NCI-H2227 treated with DMSO at 0.1 percent for 48 hours (cell line): ENCODE results near the gene LEF1.

ENCODE experiments used
- DNase-seq: peaks from one replicate; lab custom pipeline; 2025; lab: John Stamatoyannopoulos, UW

Gene LEF1

GRCh38 chr4:108109997-108110416 lies 58.7 kb downstream of the LEF1 start:
- no peak for DNase-seq

DNA sequence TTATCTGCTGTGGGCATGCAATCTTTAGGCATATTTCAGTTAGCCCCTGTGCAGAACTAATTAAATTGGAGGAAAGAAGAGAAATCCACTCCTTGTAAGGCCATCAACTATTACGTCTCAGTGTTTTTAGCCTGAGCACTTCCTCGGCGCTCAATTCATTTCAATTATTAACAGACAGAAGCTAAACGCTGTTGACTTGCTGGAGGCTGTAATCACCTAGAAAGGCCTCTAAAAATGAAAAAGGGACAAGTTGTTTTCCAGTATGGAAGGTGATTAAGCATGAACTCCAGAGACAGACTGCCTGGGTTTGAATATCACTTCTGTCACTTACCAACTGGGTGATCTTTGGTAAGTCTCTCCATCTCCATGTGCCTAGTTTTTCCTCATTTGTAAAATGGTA lies 59.6 kb downstream of the LEF1 start:
- DNase-seq: no peak

DNA sequence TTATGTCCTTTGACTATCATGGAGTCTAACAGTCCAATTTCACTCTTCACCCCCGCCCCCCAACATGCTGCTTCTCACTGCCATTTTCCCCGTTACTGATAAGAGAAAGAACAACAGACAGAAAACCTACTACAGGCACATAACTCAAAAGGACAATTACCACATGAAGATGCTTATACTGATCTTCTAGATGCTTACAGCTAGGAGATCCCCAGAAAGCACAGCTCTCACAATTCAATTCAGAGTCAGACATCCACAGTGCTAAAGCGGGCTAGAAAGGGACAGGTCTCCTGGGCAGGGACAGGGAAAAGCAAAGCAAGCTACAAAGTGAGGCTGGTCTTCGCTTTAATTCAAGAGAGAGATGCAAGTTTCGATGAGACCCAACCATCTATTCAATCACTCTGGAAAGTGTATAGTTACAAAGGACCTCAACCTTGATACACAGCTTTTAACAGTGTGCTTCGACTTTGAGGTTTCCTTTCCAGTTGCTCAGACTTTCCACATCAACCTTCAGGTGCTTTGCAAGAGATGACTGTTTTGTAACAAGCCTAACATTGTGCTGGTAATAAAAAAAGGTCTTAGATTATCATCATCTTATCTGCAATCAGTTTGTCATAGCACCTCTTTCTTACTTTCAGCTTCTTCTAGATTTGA lies 60.9 kb downstream of the LEF1 start:
- no peak for DNase-seq

DNA sequence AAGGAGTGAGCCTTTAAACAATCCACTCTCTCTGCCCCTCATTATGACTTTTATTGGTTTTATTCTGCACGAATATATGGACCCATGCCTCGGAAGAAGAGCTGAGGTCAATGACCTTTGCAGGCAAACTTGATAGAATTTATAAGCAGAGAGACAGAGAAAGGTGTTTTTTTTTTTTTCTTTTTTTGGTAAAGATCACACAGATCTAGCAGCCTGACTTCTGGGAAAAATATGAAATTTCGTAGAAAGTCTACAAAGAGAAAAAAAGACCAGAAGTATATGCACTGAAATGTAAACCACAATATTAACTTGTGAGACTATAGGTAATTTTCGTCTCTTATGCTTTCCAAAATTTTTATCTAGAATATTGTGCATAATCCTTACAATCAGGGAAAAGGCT lies 61.6 kb downstream of the LEF1 start:
- no peak for DNase-seq

- no peak for DNase-seq
These were observed 62.5 kb downstream of the LEF1 start for GRCh38 chr4:108106186-108106585.

- DNase-seq: no peak
These were observed 65.5 kb downstream of the LEF1 start for GRCh38 chr4:108103099-108103862.

DNA sequence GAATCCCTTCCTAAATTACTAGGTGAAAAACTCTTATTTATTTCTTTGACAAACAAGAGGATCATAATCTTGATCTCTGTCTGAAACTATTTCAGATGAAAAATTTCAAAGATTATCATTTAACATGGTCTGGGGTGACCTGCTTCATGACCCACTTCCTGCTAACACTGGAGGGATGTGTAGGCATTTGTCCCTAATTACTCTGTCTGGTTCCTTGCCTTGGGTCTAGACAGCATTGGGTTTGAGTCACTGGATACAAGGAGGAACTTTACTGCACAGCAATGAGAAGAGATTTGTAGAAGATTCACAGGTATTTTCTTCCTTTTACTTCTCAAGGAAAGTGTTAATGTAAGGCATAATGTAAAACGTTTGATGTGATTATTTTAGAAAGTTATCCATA lies 67.9 kb downstream of the LEF1 start:
- no peak for DNase-seq

GRCh38 chr4:108099838-108100237 lies 68.9 kb downstream of the LEF1 start:
- no peak for DNase-seq

GRCh38 chr4:108097990-108098553 lies 70.7 kb downstream of the LEF1 start:
- DNase-seq: no peak

DNA sequence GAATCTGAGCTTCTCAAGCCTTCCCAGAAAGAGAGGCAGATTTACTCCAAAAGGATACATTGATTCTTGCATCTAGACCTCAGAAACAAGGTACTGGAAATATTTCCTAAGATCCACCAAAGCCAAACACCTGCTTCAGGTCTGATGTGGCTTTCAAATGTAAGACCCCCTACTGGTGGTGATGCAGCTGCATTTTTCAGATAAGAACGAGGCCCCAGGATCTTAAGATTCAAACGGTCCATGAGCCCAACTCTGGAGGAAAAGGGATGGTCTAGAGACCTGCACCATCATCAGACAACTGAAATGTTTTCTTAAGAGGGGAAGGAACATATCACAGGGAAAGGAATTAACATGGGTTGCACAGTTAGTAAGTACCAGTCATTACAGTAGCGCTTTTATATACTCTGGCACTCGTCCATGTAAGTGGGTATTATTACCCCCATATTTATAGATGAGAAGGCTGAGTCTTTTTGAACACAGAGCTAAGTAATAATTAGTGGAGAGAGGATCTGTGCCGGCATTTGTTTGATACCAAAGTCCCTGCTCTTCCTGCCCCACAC lies 73.7 kb downstream of the LEF1 start:
- DNase-seq: peak; percentile 45

DNA sequence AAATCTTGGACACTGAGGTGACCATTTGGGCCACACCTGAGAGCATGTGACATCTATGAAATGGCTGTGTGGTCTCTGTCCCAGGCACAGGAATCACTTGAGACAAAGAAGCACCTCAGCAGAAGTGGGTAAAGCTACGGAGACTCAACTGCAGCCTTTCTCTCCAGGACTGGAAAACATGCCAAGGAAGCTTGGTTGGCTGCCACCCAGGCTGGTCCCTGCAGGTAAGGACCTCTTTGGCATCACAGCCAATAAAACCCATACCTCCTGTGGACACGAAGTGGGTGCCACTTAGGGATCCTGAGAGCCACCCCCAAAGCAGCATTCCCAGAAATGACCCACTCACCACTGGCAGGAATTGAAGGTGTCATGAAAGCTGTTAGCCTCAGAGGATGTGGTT lies 74.6 kb downstream of the LEF1 start:
- no peak for DNase-seq

DNA sequence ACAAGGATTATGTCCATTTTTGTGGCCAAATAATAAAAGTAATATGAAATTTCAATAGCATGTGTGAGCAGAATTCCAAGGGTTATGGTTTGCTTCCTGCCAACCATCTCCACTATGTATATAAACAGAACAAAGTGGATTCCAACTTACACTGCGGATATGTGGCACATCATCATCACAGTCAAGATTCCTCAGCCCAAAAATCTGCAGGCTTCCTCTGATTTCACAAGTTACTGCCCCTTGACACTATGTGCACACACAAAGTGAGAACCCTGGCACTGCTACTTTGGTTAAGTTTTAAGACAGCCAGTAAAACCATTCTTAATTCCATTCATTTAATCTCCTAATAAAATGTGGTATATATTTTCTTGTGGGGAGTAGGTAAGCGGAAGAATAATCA lies 76.4 kb downstream of the LEF1 start:
- no peak for DNase-seq

- DNase-seq: no peak
These were observed 81.3 kb downstream of the LEF1 start for GRCh38 chr4:108087293-108087967.

DNA sequence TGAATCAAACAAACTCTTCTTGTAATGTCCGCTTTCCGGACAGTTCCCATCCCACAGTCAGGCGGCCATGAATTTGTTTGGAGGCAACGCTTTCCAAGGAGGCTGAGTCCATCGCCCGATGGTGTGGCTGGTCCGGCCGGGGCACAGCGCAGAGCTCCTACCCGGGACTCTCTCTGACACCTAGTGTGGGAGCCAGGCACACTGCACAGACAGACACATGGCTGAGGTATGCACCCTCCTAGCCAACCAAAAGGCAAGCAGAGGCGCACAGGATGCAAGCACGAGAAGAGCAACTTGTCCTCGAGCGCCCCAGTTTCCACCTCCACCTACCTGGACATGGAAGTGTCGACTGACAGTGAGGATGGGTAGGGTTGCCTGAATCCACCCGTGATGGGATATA lies 87.5 kb downstream of the LEF1 start:
- no peak for DNase-seq

- DNase-seq: no peak
These were observed 88.0 kb downstream of the LEF1 start for GRCh38 chr4:108080747-108081146.

GRCh38 chr4:108078024-108078733 lies 90.6 kb downstream of the LEF1 start:
- no peak for DNase-seq

DNA sequence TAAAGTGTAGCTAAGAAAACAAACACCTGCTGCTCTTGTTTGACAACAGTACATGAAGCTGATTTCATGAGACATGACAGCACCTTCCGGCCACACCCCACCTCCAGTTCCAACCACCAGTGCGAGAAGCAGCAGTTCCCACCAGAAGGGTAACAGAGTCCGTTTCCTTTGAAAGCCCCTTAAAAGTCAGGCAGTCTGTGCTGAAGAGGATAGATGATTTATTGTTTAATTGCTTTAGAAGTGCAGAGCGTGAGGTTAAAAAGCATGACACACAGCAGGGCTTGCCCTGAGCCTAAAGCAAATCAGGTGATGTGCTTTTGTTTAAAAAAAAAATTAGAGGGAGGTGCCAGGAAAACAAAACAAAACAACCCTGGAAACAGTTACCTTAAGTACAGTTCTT lies 96.4 kb downstream of the LEF1 start:
- peak; percentile 16 for DNase-seq

- no peak for DNase-seq
These were observed 98.0 kb downstream of the LEF1 start for GRCh38 chr4:108070775-108071174.

DNA sequence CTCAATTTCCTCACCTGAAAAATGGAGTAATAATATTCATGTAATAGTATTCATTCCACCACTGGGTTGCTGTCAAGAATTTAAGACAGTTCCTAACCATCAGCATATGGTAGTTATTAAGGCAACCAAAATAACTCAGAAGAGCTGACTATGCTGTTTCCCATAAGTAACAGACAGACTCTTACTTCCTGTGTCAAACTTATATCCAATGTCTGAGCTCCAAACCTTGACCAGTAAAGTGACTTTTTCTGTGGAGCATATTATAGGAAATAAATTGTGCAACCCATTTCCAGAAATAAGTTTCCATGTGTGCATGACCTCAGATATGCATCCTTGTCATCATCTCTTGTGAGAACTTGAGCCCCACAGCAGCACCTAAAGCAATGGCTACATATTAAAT lies 100.3 kb downstream of the LEF1 start:
- DNase-seq: no peak

GRCh38 chr4:108060686-108061321 lies 107.9 kb downstream of the LEF1 start:
- DNase-seq: no peak

DNA sequence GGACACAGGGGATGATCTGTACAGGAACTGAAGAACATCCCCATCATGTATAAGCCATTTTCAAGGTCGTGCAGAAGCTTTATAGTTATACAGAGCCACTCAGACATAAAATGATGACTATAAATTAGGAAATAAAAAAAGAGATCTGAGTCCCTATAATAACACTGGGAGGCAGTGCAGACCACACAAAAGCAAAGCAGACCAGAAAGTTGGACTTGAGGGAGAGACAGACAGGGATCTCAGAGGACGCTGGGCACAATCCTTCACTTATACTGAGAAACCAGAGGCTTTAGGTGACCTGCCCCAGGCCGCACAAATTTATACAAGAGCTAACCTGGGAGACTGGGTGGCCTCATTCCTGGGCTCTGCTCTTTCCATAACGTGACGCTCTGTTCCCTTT lies 108.6 kb downstream of the LEF1 start:
- peak; percentile 12 for DNase-seq
